ENCODE results near the gene PTX4.

- TF ChIP-seq, protein P1, sequence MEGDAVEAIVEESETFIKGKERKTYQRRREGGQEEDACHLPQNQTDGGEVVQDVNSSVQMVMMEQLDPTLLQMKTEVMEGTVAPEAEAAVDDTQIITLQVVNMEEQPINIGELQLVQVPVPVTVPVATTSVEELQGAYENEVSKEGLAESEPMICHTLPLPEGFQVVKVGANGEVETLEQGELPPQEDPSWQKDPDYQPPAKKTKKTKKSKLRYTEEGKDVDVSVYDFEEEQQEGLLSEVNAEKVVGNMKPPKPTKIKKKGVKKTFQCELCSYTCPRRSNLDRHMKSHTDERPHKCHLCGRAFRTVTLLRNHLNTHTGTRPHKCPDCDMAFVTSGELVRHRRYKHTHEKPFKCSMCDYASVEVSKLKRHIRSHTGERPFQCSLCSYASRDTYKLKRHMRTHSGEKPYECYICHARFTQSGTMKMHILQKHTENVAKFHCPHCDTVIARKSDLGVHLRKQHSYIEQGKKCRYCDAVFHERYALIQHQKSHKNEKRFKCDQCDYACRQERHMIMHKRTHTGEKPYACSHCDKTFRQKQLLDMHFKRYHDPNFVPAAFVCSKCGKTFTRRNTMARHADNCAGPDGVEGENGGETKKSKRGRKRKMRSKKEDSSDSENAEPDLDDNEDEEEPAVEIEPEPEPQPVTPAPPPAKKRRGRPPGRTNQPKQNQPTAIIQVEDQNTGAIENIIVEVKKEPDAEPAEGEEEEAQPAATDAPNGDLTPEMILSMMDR (IDR thresholded peaks at IDR 0.05): no peak
- TF ChIP-seq POLR2A (IDR thresholded peaks at IDR 0.05): no peak
These were observed 17.1 kb downstream of the PTX4 start for GRCh38 chr16:1471569-1472194.

All from lower leg skin (tissue), 3 donors.